Measurements from ENCODE around the gene RASD2. TPM values are rescaled to one million over a fixed set of nuclear protein-coding genes. Genes with fewer than 3 reads are reported as not detected.
A peak's percentile ranks its signal among the peaks of the same experiment; 100 is the strongest.

Gene RASD2
- total and polyA plus RNA-seq, 2 donors (not counting 1 experiment from before 2014, with no cell fraction given): under 0.01 to 0.01 TPM

- Histone ChIP-seq H2AFZ (ENCODE audit: low read length) (no peak overlapping the region), H4K20me1 (ENCODE audit: control insufficient read depth, extremely low read depth, insufficient read depth, low read length) (no peaks in the 10 kb centered on the region), H3K4me3 (replicated peaks in 1 of 4; ENCODE audit: control extremely low read depth in 1 of 4, insufficient read depth in 1 of 4, low read depth in 3 of 4, low read length in 4 of 4) (no peak overlapping the region), H3K79me2 (ENCODE audit: control insufficient read depth, insufficient read depth, low read length) (no peaks in the 10 kb centered on the region), H3K9ac (ENCODE audit: insufficient read depth, low read length) (no peak overlapping the region), H3K36me3 (ENCODE audit: control insufficient read depth, insufficient read depth, low read length) (no peaks in the 10 kb centered on the region), H3K27ac (ENCODE audit: insufficient read depth, low read length) (no peak overlapping the region), H3K4me2 (ENCODE audit: extremely low read depth, insufficient read depth, low read length) (no peak overlapping the region), H3K4me1 (ENCODE audit: control insufficient read depth, extremely low read depth, insufficient read depth, low read length) (no peaks in the 10 kb centered on the region), H3K9me3 (ENCODE audit: control insufficient read depth, insufficient read depth, low read depth, low read length) (no peaks in the 10 kb centered on the region), H3K27me3 (ENCODE audit: control insufficient read depth, insufficient read depth, low read length) (peaks cover 2% of the 10 kb centered on the region)
- peak; percentile 87 to 92 for TF ChIP-seq CTCF (conservative IDR thresholded peaks at IDR 0.05 in 1 of 2, IDR thresholded peaks at IDR 0.05 in 1 of 2; ENCODE audit: low read depth in 1 of 2, low read length in 2 of 2)
- no peak for TF ChIP-seq EZH2 (IDR thresholded peaks at IDR 0.05; ENCODE audit: low read length, missing control alignments)
- peak; percentile 53 to 65 for DNase-seq (ENCODE audit: low read depth in 2 of 2)
Observed at GRCh38 chr22:35582861-35583670, 42.4 kb downstream of the RASD2 start.

- no peak for TF ChIP-seq EZH2 (IDR thresholded peaks at IDR 0.05; ENCODE audit: low read length, missing control alignments)
- no peak for TF ChIP-seq CTCF (conservative IDR thresholded peaks at IDR 0.05 in 1 of 2, IDR thresholded peaks at IDR 0.05 in 1 of 2; ENCODE audit: low read depth in 1 of 2, low read length in 2 of 2)
- no peak for DNase-seq (ENCODE audit: low read depth in 2 of 2)
- H3K4me3 ChIP-seq (replicated peaks in 1 of 4; ENCODE audit: control extremely low read depth in 1 of 4, insufficient read depth in 1 of 4, low read depth in 3 of 4, low read length in 4 of 4): no peak overlapping the region
- no peaks in the 10 kb centered on the region for H3K4me1 ChIP-seq (ENCODE audit: control insufficient read depth, extremely low read depth, insufficient read depth, low read length)
- H3K36me3 ChIP-seq (ENCODE audit: control insufficient read depth, insufficient read depth, low read length): no peaks in the 10 kb centered on the region
- no peaks in the 10 kb centered on the region for H3K9me3 ChIP-seq (ENCODE audit: control insufficient read depth, insufficient read depth, low read depth, low read length)
- H3K27me3 ChIP-seq (ENCODE audit: control insufficient read depth, insufficient read depth, low read length): peaks cover 2% of the 10 kb centered on the region
- H4K20me1 ChIP-seq (ENCODE audit: control insufficient read depth, extremely low read depth, insufficient read depth, low read length): no peaks in the 10 kb centered on the region
- no peak overlapping the region for H2AFZ ChIP-seq (ENCODE audit: low read length)
- H3K27ac ChIP-seq (ENCODE audit: insufficient read depth, low read length): no peak overlapping the region
- no peak overlapping the region for H3K9ac ChIP-seq (ENCODE audit: insufficient read depth, low read length)
- no peak overlapping the region for H3K4me2 ChIP-seq (ENCODE audit: extremely low read depth, insufficient read depth, low read length)
- H3K79me2 ChIP-seq (ENCODE audit: control insufficient read depth, insufficient read depth, low read length): no peaks in the 10 kb centered on the region
Observed at GRCh38 chr22:35586771-35587170, 46.1 kb downstream of the RASD2 start.

GRCh38 chr22:35587447-35587870, 46.8 kb downstream of the RASD2 start:
- Histone ChIP-seq H3K4me3 (replicated peaks in 1 of 4; ENCODE audit: control extremely low read depth in 1 of 4, insufficient read depth in 1 of 4, low read depth in 3 of 4, low read length in 4 of 4) (no peak overlapping the region), H4K20me1 (ENCODE audit: control insufficient read depth, extremely low read depth, insufficient read depth, low read length) (no peaks in the 10 kb centered on the region), H3K9me3 (ENCODE audit: control insufficient read depth, insufficient read depth, low read depth, low read length) (no peaks in the 10 kb centered on the region), H3K27ac (ENCODE audit: insufficient read depth, low read length) (no peak overlapping the region), H3K4me2 (ENCODE audit: extremely low read depth, insufficient read depth, low read length) (no peak overlapping the region), H3K9ac (ENCODE audit: insufficient read depth, low read length) (no peak overlapping the region), H3K79me2 (ENCODE audit: control insufficient read depth, insufficient read depth, low read length) (no peaks in the 10 kb centered on the region), H3K27me3 (ENCODE audit: control insufficient read depth, insufficient read depth, low read length) (peaks cover 6% of the 10 kb centered on the region), H3K36me3 (ENCODE audit: control insufficient read depth, insufficient read depth, low read length) (no peaks in the 10 kb centered on the region), H3K4me1 (ENCODE audit: control insufficient read depth, extremely low read depth, insufficient read depth, low read length) (no peaks in the 10 kb centered on the region), H2AFZ (ENCODE audit: low read length) (no peak overlapping the region)
- DNase-seq (ENCODE audit: low read depth in 2 of 2): no peak
- no peak for TF ChIP-seq CTCF (conservative IDR thresholded peaks at IDR 0.05 in 1 of 2, IDR thresholded peaks at IDR 0.05 in 1 of 2; ENCODE audit: low read depth in 1 of 2, low read length in 2 of 2)
- no peak for TF ChIP-seq EZH2 (IDR thresholded peaks at IDR 0.05; ENCODE audit: low read length, missing control alignments)

All from fibroblast of lung (primary cell).